Activated CD8-positive, alpha-beta memory T cell treated with anti-CD3 and anti-CD28 coated beads, Interleukin-2, amount 50 U/mL, for 4 hours (primary cell): ENCODE data around the gene BNC2.

Experiments
- DNase-seq: peaks from one replicate; pipeline ENCODE4 v3.0.0-alpha.2; 2020

BNC2 gene

DNA sequence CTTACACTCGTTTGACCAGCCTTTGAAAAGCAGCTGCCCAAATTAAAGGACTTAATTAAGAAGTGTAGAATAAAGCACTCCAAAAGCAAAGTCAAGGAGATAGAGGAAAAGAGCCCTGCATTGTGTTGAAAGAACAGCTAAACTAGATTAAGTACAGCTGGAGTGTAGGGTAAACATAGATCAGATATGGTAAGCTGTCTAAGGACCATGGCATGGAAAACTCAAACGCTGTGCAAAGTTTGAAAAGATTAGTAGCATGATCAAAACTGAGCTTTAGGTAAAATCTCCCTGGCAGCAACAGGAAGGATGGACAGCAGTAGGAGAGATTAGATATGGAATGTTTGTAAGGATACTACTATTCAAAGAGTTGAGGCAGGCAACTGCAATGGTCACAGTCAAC, 55.4 kb downstream of the BNC2 start:
- no peak for DNase-seq

DNA sequence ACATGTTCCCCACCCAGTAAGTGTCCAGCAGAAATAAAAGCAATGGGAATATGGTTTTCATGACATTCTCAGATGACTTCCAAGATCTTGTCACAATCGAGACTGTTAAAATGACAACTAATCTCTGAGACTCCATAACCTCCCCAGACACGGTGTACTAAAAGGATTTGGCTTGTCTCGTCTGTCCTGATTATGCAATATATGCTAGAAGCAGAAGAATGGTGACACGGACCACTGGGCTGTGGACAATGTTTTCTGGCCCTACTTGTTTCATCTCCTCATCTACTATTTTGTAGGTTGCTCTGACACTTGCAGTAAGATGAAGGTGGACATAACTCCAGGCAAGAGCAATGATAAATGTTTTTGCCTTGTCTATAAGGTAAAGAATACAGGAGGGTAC, 56.6 kb downstream of the BNC2 start:
- DNase-seq: no peak

DNA sequence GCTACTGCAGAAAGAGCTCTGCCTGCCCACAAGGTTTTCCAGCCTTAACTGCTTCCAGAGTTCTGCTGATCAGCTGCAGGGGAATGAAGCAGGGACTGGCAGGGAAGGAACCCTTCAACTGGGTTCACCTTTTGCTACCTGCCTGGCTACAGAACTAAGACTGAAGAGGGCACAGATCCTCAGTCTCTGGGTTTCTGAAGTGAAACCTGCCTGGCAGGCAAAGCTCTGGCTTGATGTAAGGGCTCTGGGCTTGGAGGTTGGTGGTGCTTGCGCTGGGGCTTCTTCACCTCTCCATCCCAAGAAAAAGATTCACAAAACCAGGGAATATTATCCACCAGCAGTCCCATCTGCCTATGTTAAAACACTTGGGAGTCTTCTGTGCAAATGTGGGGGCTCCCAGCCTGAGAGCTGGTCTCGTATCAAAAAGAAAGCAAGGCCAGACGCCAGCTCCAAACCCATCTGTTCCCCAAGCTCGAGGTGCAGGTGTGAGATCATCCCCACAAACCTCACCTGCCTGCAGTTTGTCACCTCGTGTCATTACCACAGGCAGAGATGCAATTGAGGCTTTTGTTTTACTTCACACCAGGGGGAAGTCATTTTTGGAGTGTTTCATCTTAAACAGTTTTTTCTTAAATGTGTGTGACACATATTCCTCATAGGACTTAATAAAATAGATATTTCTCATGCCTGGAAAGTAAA, 58.3 kb downstream of the BNC2 start:
- no peak for DNase-seq

DNA sequence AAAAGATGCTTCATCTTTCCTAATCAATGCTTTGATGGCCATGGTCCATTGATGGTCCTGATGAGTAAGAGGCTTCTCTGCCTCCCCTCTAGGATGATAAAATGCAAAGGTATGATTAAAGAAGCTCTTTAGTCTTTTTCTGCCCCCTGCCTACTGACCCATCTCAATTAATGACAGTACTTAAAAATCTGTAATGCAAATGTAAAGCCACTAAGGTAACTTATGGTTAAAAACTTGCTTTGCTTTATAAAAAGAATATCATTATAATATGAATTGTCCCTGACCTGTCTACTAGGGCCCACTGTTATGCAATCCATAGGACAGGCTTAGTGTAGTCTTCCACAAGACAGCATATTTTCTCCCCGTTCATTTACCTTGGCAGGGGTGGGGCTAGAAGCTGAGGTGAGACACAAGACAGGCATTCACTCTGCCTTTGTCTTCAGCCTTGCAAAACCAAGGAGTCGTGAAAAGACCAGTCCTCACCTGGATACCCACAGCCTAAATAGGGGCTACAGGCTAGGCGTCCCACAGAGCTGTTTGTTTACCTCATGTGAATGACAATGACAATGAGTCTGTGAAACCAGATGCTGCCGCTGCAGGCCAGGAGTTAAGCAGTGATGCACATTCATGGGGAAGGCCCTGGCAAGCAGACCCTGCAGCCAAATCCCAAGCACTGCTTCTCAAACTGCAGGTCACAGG, 60.4 kb downstream of the BNC2 start:
- no peak for DNase-seq

DNA sequence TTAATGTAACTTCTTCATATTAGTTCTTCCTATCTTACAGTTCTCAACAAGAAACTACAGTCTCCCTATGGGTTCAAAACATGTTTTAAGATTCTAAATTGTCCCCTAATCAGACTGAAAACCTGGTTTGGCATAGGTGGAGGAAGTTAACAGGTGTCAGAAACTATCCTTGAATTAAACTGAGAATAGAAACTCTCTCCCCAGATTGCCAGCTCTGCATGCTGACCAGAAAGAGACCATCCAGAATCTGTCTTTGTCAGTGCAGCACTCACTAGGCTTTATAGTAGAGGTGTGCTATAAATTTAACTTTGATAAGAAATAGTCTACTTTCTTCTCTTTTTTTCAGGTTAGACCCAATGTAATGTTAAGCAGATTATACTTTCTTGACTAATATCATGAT, 63.8 kb downstream of the BNC2 start:
- no peak for DNase-seq

DNA sequence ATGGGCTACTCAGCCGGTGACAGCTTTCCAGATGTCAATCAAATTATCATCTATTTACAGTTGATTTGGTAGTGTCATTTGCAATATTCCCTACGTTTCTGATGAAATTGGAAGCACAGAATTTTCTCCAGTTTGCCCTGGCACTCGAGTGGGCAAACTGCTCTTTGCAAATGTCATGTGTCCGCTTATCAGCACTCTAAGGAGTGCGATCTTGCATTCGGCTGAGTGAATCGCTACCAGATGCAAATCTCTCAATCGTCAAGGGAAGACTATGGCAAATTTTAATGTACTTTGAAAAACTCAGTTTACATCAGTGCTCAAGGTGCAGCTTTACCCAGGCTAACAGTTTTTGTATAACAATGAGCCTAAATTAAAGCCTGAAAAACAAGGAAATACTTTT, 66.8 kb downstream of the BNC2 start:
- DNase-seq: no peak

DNA sequence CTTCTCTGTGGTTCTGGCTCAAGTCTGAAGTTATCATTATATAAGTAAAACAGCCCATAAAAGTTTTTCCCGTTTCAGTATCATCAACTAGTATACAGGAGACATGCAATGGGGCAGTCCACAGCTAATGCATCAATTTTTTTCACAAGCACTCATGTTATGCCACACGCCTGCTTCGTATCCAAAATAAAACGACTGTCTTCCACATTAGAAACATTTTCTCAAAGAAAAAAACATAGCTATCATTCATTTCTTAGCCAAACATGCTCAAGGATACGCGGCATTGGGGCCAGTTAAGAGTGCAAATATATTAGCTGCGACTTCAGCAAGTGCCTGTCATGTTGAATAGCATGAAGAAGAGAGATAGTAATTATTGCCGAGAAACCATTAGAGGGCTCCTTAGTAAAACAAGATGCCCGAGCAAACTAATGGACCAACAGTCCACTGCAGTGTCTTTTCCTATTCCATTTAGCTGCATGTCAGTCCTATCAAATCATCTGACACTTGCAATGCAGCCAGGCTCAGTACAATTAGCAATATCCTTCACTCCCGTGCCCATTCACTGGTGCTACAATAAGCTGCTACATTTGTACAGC, 68.5 kb downstream of the BNC2 start:
- no peak for DNase-seq

DNA sequence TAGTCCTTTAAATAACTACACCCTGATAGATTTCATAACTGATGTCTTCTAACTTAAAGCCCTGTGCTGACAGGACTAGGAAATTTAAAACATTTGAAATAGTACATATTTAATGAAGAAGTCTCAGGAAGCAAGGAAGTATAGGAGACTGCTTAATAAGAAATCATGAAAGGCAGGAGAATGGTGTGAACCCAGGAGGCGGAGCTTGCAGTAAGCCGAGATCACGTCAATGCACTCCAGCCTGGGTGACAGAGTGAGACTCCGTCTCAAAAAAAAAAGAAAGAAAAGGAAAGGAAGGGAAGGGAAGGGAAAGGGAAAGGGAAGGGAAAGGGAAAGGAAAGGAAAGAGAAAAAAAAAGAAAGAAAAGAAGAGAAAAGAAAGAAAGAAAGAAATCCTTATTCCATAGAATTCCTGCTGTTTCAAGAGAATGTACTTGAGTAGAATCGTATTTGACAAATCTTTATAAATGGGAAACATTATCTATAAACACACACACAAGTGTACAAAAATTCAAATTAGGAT, 74.1 kb downstream of the BNC2 start:
- DNase-seq: no peak

DNA sequence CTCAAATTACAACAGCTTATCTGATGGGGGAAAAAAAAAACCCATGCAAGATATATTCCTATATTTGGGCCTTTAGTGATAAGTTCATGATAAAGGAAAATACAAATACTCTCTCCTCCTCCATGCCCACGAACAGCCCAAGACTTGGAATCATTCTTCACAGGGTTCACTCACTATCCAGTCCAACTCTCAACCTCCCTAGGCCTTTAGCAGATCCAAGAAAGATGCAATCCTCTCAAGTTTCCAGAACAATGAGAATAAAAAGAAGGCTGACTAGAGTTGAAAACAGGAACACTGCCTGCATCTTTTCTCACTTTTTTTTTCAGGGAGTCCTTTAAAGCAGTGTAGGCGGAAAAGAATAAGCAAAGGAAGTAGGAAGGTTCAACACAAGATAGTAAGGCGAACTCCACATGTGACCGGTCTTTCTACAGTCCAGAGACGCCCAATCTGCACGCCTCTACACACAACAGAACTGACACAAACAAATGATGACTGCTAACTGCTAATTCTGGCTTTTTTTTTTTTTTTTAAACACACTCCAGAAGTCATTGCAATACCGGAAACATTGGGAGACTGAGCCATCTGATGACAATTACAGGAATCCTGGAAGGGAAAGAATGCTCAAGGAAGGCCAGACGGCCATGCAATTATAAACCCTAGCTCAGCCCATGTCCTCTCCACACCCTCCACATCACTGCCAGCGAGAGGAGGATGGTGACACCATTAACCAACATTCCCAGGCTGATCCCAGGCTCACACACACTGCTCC, 75.4 kb downstream of the BNC2 start:
- DNase-seq: no peak

DNA sequence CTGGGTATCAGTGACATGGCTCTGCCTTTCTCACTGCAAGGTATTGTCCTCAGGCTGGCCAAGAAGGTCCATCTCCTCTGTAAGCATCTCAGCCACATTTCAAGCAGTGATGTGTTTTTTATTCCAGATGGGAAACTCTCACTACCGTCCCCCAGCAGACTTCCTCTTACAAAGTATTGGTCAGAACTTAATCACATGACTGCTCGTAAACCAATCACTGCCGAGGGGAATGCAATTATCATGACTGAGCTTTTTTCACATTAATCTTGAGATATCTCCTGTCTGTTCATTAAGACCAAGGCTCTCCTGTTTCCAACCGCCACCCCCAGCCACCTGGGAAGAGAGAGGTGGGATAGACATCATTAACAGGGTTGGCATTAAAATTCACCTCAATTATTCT, 76.4 kb downstream of the BNC2 start:
- no peak for DNase-seq

DNA sequence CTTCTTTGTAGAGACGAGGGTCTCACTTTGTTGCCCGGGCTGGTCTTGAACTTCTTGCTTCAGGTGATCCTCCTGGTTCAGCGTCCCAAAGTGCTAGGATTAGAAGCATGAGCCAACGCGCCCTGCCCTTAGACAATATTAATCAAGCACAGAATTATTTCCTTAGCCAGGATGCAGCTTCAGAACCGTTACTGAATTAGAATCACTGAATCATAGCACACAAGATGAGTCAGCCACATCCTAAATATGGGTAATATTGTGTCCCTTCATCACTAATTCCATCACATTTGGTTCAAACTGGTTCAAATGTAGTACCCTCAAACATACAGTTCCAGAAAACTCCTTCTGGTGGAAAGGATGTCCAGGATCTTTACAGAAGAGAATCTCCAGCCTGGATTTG, 82.7 kb downstream of the BNC2 start:
- DNase-seq: no peak

DNA sequence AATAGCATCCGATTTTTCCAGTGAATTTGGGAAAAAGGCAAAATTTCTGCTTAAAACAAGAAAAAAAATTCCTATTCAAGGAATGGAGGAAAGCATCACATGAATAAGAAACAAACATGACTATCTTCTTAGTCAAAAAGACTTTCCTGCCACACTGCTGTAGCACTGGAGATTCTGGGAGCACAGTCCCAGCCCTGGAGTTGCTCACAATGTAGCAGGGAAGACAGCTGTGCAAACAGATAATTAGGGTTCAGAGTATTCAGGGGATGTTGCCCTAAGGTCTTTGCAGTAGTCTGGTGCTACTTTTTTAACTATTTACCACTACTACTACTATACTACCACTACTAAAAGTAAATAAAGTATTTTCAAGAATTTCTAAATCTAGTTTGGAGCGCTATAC, 86.5 kb downstream of the BNC2 start:
- no peak for DNase-seq

DNA sequence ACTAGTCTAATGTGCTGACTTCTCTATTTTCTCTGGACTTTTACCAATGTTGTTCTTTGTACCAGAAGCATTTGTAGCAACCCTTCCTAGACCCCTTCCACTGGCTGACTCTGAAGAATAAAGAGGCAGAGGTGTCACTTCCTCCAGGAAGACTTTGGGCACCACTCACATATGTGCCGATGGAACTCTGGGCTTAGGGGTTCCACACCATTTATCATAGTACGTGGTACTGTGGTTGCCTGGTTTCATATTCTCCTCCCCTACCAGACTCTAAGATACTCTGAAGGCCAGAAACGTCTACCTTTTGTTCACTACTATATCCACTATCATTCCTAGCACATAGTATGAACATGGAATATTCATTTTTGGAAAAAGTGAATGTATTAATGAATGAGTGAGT, 88.0 kb downstream of the BNC2 start:
- no peak for DNase-seq

DNA sequence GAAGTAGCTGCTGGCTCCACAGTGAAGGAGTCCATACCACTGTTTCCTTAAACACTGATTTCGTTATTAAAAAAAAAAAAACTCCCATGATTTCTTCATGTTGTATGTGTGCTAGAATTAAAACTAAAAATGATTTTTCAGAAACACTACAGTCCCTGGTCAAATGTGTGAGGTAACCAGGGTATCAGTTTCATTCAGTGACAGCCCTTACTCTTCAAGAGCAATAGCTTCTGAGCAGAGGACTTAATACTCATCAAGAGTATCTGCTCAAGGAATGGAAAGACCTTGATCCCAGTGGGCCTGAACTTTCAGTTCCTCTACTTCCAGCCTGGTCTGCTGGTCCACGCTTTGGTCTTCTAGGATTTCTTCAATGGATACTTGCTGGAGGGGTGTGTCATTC, 95.1 kb downstream of the BNC2 start:
- no peak for DNase-seq

DNA sequence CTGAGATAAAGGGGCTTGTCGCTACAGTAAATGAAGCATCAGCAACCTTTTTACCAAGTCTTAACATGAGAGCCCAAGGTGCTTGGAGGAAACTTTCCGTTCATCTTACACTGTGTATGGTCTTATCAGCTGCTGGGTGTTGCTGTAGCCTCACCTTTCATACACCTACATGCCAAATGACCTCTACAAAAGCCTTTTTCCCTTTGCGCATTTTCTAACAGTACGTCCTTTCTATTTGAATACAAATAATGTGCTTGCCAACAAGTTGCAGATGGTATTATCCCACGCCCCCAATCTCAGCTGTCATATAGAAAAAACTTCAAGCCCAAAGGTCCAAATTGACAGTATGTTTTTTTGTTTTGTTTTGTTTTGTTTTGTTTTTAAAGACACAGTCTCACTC, 96.9 kb downstream of the BNC2 start:
- no peak for DNase-seq

DNA sequence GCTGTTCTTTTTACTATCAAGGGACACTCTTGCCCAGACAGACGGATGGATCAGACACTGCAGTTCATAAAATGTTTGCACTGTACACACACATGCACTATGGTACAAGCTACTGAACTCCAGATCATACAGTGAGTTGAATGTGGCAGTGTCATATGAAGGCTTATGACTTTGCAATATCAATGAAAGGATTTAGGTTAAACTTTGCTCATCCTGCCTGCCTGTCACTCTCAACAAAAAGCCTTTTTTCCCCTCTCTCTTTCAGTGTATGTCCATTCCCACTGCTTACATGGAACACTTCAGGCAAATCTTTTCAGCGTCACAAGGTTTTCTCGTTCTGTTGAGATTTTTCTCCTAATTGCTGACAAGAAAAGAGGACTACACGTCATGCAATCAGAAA, 97.4 kb downstream of the BNC2 start:
- no peak for DNase-seq

DNA sequence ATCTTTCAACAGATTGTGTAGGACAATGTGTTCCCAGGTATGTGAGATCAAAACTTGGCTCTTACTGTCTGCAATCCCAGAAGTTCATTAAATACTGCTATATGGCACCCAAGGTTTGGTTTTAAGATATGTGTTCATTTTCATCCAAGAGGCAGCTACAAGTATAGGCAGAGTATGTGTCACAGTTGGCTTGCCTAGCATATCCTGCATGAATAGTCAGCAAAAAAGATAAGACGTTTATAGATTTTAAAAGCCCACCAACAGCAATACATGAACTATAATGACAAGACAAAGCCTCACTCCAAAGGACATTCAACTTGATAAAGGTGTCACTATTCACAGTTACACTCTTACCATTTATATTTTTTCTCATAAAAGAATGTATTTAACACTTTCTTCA, 99.1 kb downstream of the BNC2 start:
- no peak for DNase-seq

DNA sequence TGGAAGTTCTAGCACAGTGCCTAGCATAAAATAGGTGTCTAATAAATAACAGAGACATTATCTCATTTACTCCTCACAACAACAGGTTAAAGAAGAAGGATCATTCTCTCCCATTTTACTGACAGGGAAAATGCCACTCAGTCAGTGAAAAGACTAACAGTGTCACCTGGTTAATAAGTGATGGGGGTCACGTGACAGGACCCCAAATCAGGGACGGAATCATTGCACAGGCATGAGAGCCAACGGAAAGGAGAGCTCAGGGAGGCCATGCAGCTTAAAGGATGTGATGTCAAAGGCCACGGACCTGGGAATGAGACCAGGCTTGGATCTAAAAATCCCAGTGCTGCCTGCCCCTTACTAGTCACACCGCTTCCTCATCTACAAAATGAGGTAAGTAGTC, 101.2 kb downstream of the BNC2 start:
- no peak for DNase-seq

DNA sequence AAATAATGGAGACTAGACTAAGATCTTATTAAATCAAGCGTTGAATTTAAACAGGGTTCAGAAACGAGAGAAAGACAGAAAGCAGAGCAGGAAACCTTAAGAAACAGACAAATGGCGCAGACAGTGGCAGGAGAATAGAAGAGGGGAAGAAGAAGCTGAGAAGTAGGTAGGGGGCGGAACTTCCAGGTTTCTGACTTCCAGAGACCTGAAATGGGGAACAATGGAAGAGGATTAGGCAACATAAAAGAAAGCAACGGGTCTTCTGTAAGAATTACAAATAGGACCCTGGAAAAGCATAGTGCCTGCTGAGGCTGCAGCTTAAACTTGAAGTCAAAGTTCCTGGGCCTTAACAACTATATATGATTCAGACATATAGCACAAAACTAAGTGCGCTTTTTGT, 101.7 kb downstream of the BNC2 start:
- DNase-seq: no peak

DNA sequence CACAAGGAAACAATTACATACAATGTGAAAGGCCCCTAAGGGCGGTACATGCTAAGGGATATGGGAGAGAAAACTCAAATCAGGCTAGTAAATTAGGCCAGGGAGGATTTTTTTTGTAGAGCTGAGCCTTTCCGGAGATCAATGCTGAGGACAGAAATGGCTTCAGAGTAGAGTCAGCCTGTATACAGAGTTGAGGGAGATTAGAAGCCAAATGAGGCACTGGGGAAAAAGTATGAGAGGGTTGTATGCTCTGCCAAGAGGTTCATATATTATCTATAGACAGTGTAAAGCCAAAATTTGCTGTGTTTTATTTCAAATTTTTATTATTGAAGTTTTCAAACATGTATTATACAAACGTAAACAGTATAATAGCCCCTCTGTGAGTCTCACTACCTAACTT, 103.1 kb downstream of the BNC2 start:
- DNase-seq: no peak

DNA sequence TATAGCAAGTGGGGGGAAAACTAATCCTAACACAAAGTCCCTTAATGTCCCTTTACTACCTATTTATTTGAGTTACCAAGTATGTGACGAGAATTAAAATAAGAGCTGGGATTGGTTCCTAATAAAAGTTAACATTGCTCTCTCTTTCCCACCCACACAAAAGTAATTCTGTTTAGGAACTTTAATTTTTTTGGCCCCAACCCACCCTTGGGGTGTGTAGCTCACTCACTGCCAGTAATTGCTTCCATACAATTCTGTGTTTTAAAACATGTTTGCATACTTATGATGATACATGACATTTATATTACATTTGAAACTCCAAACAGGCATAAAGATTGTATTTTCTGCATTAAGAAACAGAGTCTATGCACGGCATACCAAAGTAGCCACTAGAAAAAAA, 106.5 kb downstream of the BNC2 start:
- no peak for DNase-seq

DNA sequence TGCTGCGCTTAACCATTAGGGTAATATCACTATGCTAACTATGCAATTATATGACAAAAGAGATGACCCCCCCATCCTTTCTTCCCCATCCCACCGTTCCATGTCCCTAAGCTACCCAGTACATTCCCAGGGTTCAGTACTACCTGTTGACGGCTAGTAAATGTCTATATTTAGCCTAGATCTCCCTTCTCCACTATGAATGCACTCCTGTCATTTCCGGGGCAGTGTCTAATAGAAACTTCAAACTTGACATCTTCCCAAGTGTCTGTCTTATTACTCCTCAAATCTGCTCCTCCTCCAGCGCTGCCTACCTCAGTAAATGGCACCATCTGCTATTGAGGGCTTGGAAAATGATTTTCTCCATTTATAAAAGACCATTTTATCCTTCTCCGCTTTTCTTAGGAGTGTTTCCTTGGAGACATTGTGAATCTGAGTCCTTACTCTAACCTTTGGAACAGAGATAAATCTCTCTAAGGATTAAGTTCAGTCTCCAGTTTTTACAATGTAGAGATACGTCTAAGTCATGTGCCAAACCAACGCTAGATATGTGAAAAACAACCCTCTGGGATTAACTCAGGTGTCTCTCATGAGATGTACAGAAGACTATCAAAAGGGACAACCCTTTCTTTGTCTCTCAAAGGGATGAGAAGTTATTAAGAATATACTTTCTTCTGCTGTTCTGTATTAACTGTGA, 114.9 kb downstream of the BNC2 start:
- DNase-seq: no peak

DNA sequence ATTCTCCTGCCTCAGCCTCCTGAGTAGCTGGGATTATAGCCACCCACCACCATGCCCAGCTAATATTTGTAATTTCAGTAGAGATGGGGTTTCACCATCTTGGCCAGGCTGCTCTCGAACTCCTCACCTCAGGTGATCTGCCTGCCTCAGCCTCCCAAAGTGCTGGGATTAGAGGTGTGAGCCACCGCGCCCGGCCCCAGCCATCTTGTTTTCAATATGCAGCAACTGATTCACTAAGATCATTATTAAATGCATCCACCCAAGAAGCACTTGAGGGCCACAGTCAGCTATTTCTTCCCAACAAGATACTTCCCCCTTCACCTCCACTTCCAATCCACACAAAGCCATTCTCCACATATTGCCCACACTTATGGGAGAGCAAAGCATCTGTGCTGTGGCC, 115.8 kb downstream of the BNC2 start:
- DNase-seq: no peak
